ENCODE results near the gene DOCK3. TPM values are rescaled to one million over a fixed set of nuclear protein-coding genes. Genes with fewer than 3 reads are reported as not detected.
"Not testable (repeated sequence)": the region's sequence is repeated elsewhere in the genome, so short reads cannot be mapped to it uniquely, and the experiment has no call there.

Gene DOCK3
- total RNA-seq, 4 donors from 2014 or later, result 4.0 to 6.3 (median 5.8) TPM

- H3K27ac ChIP-seq, result no peak overlapping the region
- no peaks in the 10 kb centered on the region for H3K27me3 ChIP-seq
- H3K36me3 ChIP-seq, result no peaks in the 10 kb centered on the region
- DNase-seq (ENCODE audit: low spot score in 2 of 2), result no peak
- H3K4me3 ChIP-seq, result no peak overlapping the region
- no peaks in the 10 kb centered on the region for H3K4me1 ChIP-seq
- peaks cover 0 to 30% (median 0%) of the 10 kb centered on the region in 4 donors for H3K9me3 ChIP-seq
- TF ChIP-seq POLR2A (IDR thresholded peaks at IDR 0.05) (no peak), EP300 (IDR thresholded peaks at IDR 0.05) (no peak)
- TF ChIP-seq, protein P1, sequence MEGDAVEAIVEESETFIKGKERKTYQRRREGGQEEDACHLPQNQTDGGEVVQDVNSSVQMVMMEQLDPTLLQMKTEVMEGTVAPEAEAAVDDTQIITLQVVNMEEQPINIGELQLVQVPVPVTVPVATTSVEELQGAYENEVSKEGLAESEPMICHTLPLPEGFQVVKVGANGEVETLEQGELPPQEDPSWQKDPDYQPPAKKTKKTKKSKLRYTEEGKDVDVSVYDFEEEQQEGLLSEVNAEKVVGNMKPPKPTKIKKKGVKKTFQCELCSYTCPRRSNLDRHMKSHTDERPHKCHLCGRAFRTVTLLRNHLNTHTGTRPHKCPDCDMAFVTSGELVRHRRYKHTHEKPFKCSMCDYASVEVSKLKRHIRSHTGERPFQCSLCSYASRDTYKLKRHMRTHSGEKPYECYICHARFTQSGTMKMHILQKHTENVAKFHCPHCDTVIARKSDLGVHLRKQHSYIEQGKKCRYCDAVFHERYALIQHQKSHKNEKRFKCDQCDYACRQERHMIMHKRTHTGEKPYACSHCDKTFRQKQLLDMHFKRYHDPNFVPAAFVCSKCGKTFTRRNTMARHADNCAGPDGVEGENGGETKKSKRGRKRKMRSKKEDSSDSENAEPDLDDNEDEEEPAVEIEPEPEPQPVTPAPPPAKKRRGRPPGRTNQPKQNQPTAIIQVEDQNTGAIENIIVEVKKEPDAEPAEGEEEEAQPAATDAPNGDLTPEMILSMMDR (IDR thresholded peaks at IDR 0.05), result no peak
- 84 to 87% methylated on average over 2 of the region's 2 CpGs for WGBS, 2 donors
Observed at GRCh38 chr3:51122944-51123343, 448.2 kb downstream of the DOCK3 start.

DNA sequence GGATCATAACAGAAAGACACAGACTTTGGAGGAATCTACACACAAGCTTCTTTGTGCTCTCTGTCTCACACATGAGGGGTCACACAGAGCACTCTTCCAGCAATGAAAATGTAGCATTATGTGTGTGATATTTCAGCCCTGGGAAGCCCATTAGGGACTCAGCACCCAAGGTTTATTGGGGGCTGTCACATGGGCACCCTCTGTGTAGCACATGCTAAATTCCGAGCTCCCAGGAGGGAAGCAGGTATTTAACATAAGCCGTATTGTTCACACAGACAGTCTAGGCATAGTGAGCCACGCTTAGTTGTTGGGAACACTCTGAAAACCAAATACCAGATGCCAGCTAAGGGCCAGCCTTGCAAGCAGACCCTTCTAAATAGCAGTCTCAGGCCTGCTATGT is 448.8 kb downstream of the DOCK3 start:
- DNase-seq (ENCODE audit: low spot score in 2 of 2), result no peak
- Histone ChIP-seq H3K4me1 (no peaks in the 10 kb centered on the region), H3K27me3 (no peaks in the 10 kb centered on the region), H3K36me3 (no peaks in the 10 kb centered on the region), H3K27ac (no peak overlapping the region), H3K4me3 (no peak overlapping the region), H3K9me3 (peaks cover 0 to 25% (median 0%) of the 10 kb centered on the region in 4 donors)
- 43 to 47% methylated on average over 3 of the region's 3 CpGs for WGBS, 2 donors
- TF ChIP-seq, protein P1 (IDR thresholded peaks at IDR 0.05), result no peak
- TF ChIP-seq POLR2A (IDR thresholded peaks at IDR 0.05) (no peak), EP300 (IDR thresholded peaks at IDR 0.05) (no peak)

GRCh38 chr3:51131607-51132006 is 456.9 kb downstream of the DOCK3 start:
- not testable (repeated sequence) for H3K36me3 ChIP-seq; H3K4me1 ChIP-seq; H3K4me3 ChIP-seq; H3K27me3 ChIP-seq; DNase-seq (ENCODE audit: low spot score in 2 of 2); H3K27ac ChIP-seq
- WGBS, 2 donors, result 94 to 96% methylated on average over 1 of the region's 1 CpG
- H3K9me3 ChIP-seq, result peaks cover 0 to 26% (median 0%) of the 10 kb centered on the region in 4 donors

DNA sequence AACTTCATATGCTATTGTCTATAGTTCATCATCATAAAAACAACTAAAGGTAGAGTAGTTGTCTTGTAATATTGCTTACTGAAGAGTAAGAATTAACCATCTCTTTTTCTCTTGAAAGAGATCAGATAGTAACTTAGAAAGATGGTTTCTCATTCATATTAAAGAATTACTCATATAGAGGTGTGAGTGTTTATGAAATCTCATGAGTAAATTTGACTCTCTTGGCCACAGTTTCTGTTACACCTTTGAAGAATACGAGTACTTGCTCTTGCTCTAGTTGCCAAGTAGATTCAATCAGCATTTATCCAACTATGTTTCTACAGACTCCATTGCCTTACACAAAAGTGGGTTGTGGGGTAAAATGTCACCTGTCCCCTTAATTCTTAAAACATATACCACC is 463.0 kb downstream of the DOCK3 start:
- Histone ChIP-seq H3K4me1 (no peaks in the 10 kb centered on the region), H3K9me3 (peaks cover 0 to 10% (median 0%) of the 10 kb centered on the region in 4 donors), H3K4me3 (no peak overlapping the region), H3K27me3 (no peaks in the 10 kb centered on the region), H3K36me3 (no peaks in the 10 kb centered on the region), H3K27ac (no peak overlapping the region)
- DNase-seq (ENCODE audit: low spot score in 2 of 2), result no peak
- TF ChIP-seq, protein P1 (IDR thresholded peaks at IDR 0.05), result no peak
- no peak for TF ChIP-seq POLR2A (IDR thresholded peaks at IDR 0.05)
- no peak for TF ChIP-seq EP300 (IDR thresholded peaks at IDR 0.05)
- 74 to 86% methylated on average over 1 of the region's 1 CpG for WGBS, 2 donors

DNA sequence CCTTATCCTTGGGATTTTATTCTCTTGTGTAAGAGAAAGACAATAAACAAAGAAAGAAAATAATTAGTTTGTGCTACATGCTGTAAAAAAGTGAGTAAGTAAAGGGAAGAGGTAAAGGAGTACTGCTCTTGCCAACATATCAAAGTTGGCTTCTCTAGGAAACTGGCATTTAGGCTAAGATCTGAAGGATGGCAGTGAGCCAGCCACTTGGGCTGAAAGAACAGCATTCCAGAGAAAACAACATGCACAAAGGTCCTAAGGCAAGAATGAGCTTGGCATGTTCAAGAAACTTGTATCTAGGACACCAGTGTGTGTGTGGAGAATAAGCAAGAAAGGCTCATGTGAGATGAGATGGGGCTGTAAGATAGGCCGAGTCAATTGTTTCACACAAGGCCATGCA is 464.9 kb downstream of the DOCK3 start:
- Histone ChIP-seq H3K27me3 (no peaks in the 10 kb centered on the region), H3K36me3 (no peaks in the 10 kb centered on the region), H3K27ac (no peak overlapping the region), H3K4me3 (no peak overlapping the region), H3K9me3 (peaks cover 0 to 8% (median 0%) of the 10 kb centered on the region in 4 donors), H3K4me1 (no peaks in the 10 kb centered on the region)
- TF ChIP-seq POLR2A (IDR thresholded peaks at IDR 0.05) (no peak), EP300 (IDR thresholded peaks at IDR 0.05) (no peak)
- TF ChIP-seq, protein P1 (IDR thresholded peaks at IDR 0.05), result no peak
- 75 to 77% methylated on average over 1 of the region's 1 CpG for WGBS, 2 donors
- DNase-seq (ENCODE audit: low spot score in 2 of 2), result no peak

DNA sequence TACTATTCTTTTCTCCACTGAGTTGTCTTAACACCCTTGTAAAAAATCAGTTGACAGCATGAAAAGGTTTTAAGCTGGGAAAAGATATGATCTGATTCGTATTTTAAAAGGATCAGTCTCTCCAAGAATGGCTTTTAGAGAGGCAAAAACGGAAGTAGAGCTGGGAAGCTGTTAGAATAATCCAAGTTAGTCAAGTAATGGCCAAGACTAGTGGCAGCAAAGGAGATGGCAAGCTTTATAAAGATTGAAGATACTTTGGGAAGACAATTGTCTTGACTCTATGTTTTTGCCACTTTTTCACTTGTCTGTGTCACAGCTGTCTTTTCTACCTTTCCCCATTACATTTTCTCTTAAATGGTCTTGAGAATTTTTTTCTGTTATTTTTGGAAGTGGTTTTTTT is 466.8 kb downstream of the DOCK3 start:
- TF ChIP-seq EP300 (IDR thresholded peaks at IDR 0.05) (no peak), POLR2A (IDR thresholded peaks at IDR 0.05) (no peak)
- TF ChIP-seq, protein P1 (IDR thresholded peaks at IDR 0.05), result no peak
- no peaks in the 10 kb centered on the region for H3K36me3 ChIP-seq
- no peaks in the 10 kb centered on the region for H3K4me1 ChIP-seq
- H3K4me3 ChIP-seq, result no peak overlapping the region
- H3K27ac ChIP-seq, result no peak overlapping the region
- no peak for DNase-seq (ENCODE audit: low spot score in 2 of 2)
- no peaks in the 10 kb centered on the region for H3K27me3 ChIP-seq
- WGBS, 2 donors, result 50 to 51% methylated on average over 2 of the region's 2 CpGs
- H3K9me3 ChIP-seq, result peaks cover 0 to 8% (median 0%) of the 10 kb centered on the region in 4 donors
